Measurements from ENCODE around the gene CADM2. TPM values are rescaled to one million over a fixed set of nuclear protein-coding genes. Genes with fewer than 3 reads are reported as not detected.
A peak's percentile ranks its signal among the peaks of the same experiment; 100 is the strongest.
"Not testable (repeated sequence)": the region's sequence is repeated elsewhere in the genome, so short reads cannot be mapped to it uniquely, and the experiment has no call there.

CADM2 gene
- total RNA-seq: 1 to 10 TPM; 2.7 to 4.0 TPM
- 1.3 TPM for polyA plus RNA-seq (ENCODE audit: insufficient read depth, low read depth, low replicate concordance)
- long read RNA-seq, donor 1, partial matches to known transcripts: 0 of 1 reads
- long read RNA-seq, donor 1, other reads (novel, unspliced or antisense): 0 of 1 reads
- long read RNA-seq, donor 2: 0 reads

DNA sequence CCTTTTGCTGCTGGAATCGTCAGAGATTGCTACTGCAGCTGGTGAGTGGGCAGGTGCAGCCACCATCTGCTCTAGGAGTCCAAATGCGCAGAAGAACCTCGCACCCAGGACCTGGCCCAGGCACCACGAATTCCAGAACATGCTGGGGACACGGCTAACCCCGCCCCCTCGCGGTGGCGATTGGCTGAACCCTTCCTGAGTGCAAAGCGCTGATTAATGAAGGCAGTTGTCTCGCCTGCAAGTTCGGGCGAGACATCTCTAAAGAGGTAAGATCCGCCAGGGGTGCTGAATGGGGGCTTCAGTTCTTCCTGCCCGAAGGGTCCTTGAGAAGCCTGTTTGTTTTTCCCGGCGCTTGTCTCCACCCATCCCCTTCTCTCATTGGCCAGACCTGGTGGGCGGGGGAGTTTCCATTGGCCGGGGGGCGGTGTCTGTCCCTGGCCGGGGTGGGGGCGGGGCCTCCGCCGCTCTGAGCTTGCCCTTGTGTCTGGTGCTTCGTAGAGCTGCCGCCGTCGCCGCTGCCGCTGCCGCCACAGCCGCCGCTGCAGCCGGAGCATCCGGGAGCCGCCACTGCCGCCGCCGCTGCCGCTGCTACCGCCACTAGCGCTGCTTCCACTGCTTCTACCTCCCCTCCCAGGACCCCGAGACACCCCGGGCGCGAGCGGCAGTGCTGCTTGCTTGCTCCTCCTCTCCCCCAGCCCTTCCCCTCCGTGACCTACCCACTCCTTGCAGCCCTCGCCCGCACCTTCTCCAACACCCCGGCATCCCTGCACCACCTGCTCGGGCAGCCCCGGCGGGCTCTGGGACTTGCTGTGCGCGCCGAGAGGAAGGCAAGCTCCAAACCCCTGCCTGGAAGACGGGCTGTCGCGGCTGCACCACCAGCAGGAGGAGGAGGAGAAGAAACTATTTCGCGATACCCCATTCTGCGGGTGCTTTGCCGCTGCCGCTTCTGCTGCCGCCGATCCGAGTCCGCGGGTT lies at the start of gene CADM2:
Gene CADM2, plus strand, starts transcription at position 495 of the 975 bp plus-strand sequence.
- Histone ChIP-seq H3K36me3 (ENCODE audit: low read depth, missing control alignments) (no peaks in the 10 kb centered on the region), H3K27me3 (no peaks in the 10 kb centered on the region), H3K4me1 (peaks cover 9% of the 10 kb centered on the region), H3K4me3 (peak within 1 kb of the TSS; percentile 49 to 50), H3K27ac (no peak within 1 kb of the TSS), H3K9me3 (no peaks in the 10 kb centered on the region)
- peak; percentile 95 for DNase-seq
- 1 to 3% methylated on average over 41 to 70 of the region's 70 CpGs for WGBS, 2 donors
- TF ChIP-seq, protein P1, sequence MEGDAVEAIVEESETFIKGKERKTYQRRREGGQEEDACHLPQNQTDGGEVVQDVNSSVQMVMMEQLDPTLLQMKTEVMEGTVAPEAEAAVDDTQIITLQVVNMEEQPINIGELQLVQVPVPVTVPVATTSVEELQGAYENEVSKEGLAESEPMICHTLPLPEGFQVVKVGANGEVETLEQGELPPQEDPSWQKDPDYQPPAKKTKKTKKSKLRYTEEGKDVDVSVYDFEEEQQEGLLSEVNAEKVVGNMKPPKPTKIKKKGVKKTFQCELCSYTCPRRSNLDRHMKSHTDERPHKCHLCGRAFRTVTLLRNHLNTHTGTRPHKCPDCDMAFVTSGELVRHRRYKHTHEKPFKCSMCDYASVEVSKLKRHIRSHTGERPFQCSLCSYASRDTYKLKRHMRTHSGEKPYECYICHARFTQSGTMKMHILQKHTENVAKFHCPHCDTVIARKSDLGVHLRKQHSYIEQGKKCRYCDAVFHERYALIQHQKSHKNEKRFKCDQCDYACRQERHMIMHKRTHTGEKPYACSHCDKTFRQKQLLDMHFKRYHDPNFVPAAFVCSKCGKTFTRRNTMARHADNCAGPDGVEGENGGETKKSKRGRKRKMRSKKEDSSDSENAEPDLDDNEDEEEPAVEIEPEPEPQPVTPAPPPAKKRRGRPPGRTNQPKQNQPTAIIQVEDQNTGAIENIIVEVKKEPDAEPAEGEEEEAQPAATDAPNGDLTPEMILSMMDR (IDR thresholded peaks at IDR 0.05): peak in 2 of 3 experiments; percentile 15 to 24
- no peak for TF ChIP-seq POLR2A (IDR thresholded peaks at IDR 0.05)
- intact Hi-C loops (cut with DNase I; ENCODE audit: low total_unique reads): no loop called here

DNA sequence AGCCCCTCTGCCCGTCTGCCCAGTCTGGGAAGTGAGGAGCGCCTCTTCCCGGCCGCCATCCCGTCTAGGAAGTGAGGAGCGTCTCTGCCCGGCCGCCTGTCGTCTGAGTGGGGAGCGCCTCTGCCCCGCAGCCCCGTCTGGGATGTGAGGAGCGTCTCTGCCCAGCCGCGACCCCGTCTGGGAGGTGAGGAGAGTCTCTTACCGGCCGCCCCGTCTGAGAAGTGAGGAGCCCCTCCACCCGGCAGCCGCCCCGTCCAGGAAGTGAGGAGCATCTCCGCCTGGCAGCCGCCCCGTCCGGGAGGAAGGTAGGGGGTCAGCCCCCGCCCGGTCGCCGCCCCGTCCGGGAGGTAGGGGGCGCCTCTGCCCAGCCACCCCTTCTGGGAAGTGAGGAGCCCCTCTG lies 40.2 kb upstream of the CADM2 start:
- H3K4me1 ChIP-seq; H3K36me3 ChIP-seq (ENCODE audit: low read depth, missing control alignments); DNase-seq; H3K27me3 ChIP-seq; intact Hi-C loops (cut with DNase I; ENCODE audit: low total_unique reads); H3K9me3 ChIP-seq; H3K27ac ChIP-seq: not testable (repeated sequence)
- 71 to 74% methylated on average over 20 to 26 of the region's 33 CpGs for WGBS, 2 donors
- H3K4me3 ChIP-seq: peak overlapping the region; percentile 15 to 23

DNA sequence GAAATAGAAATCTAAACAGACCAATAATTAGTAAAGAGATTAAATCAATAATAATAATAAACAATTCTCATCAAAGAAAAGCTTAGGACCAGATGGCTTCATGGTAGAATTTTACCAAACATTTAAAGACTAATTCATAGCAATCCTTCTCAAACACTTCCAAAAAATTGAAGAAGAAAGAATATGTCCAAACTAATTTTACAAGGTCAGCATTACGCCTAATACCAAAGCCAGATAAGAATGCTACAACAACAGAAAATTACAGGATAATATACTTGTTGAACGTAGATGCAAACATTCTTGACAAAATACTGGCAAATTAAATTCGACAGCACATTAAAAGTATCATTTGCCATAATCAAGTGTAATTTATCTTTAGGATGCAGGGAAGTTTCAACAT lies 36.1 kb upstream of the CADM2 start:
- Histone ChIP-seq H3K4me1 (no peaks in the 10 kb centered on the region), H3K36me3 (ENCODE audit: low read depth, missing control alignments) (no peaks in the 10 kb centered on the region), H3K9me3 (no peaks in the 10 kb centered on the region), H3K27me3 (no peaks in the 10 kb centered on the region), H3K27ac (no peak overlapping the region), H3K4me3 (no peak overlapping the region)
- 75 to 79% methylated on average over 3 of the region's 3 CpGs for WGBS, 2 donors
- intact Hi-C loops (cut with DNase I; ENCODE audit: low total_unique reads): no loop called here
- TF ChIP-seq POLR2A (IDR thresholded peaks at IDR 0.05): no peak
- TF ChIP-seq, protein P1 (IDR thresholded peaks at IDR 0.05): no peak
- no peak for DNase-seq

DNA sequence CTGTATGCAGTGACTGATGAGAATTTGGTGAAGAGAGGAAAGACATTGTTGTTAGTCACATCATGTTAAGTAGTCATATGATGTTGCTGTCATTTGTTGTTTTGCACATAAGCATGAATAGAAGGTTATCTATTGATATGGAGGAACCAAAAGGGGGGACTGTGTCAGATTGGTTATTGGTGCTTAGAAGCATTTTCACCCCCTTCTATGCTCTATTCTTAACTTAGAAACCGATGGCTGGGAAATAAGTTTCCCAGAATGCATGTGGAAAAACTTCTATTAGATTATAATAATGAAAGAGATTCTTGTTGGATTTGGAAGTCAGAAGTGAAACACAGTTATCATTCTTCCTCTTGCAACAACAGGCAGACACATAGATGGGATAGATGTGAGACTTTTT lies 33.2 kb upstream of the CADM2 start:
- Histone ChIP-seq H3K27me3 (no peaks in the 10 kb centered on the region), H3K27ac (no peak overlapping the region), H3K4me3 (no peak overlapping the region), H3K4me1 (no peaks in the 10 kb centered on the region), H3K36me3 (ENCODE audit: low read depth, missing control alignments) (no peaks in the 10 kb centered on the region), H3K9me3 (no peaks in the 10 kb centered on the region)
- no peak for DNase-seq
- TF ChIP-seq, protein P1 (IDR thresholded peaks at IDR 0.05): no peak
- no peak for TF ChIP-seq POLR2A (IDR thresholded peaks at IDR 0.05)
- intact Hi-C loops (cut with DNase I; ENCODE audit: low total_unique reads): no loop called here
- WGBS, 2 donors: 79 to 83% methylated on average over 1 of the region's 1 CpG

- no peaks in the 10 kb centered on the region for H3K9me3 ChIP-seq
- no peaks in the 10 kb centered on the region for H3K27me3 ChIP-seq
- intact Hi-C loops (cut with DNase I; ENCODE audit: low total_unique reads): no loop called here
- no peaks in the 10 kb centered on the region for H3K36me3 ChIP-seq (ENCODE audit: low read depth, missing control alignments)
- 57 to 62% methylated on average over 4 of the region's 4 CpGs for WGBS, 2 donors
- no peak overlapping the region for H3K27ac ChIP-seq
- TF ChIP-seq, protein P1 (IDR thresholded peaks at IDR 0.05): peak in 1 of 3 experiments; percentile 32
- no peak for TF ChIP-seq POLR2A (IDR thresholded peaks at IDR 0.05)
- H3K4me1 ChIP-seq: no peaks in the 10 kb centered on the region
- no peak overlapping the region for H3K4me3 ChIP-seq
- no peak for DNase-seq
Observed at GRCh38 chr3:84943379-84943778, 15.4 kb upstream of the CADM2 start.
